K562 (cell line): ENCODE data around the gene DDAH2. TPM values are rescaled to one million over a fixed set of nuclear protein-coding genes. Genes with fewer than 3 reads are reported as not detected.
A peak's percentile ranks its signal among the peaks of the same experiment; 100 is the strongest.

ENCODE experiments used
- DIDO1 ChIP-seq: fragments of 450-650 bp; IDR thresholded peaks from 2 replicates; pipeline ENCODE4 v1.6.1; 2016; ENCODE audit warnings: low read depth, missing biosample characterization, missing genetic modification characterization
- HNRNPK ChIP-seq: fragments of 200-400 bp; formaldehyde crosslinking; IDR thresholded peaks from one replicate; pipeline ENCODE4 v1.6.1; 2018; ENCODE audit warnings: mild to moderate bottlenecking, low read depth, low read length; ENCODE audit not compliant: poor library complexity, severe bottlenecking
- MAFF ChIP-seq: IDR thresholded peaks from 2 replicates; pipeline ENCODE4 v1.6.1; 2012; ENCODE audit warnings: low read length, improper control_type of control experiment
- MAFK ChIP-seq: IDR thresholded peaks from 2 replicates; pipeline ENCODE4 v1.6.1; 2011; ENCODE audit warnings: low read length, improper control_type of control experiment
- NONO ChIP-seq, 2 experiments: fragments of 200-400 bp in 1 of 2; fragments of 450-650 bp in 1 of 2; formaldehyde crosslinking in 1 of 2; IDR thresholded peaks; 2 replicates each; pipeline ENCODE4 v1.6.1; 2017; ENCODE audit warnings: low read depth in 2 of 2, mild to moderate bottlenecking in 2 of 2, moderate library complexity in 2 of 2, low read length in 1 of 2
- RBFOX2 ChIP-seq: fragments of 200-400 bp; formaldehyde crosslinking; IDR thresholded peaks from 2 replicates; pipeline ENCODE4 v1.6.1; 2017; ENCODE audit warnings: low read depth, mild to moderate bottlenecking, low read length, moderate library complexity
- SIN3A ChIP-seq, 2 experiments: fragments of 150-350 bp in 1 of 2; IDR thresholded peaks; 2 replicates each; pipeline ENCODE4 v1.6.1; 2011 to 2016; ENCODE audit warnings: borderline replicate concordance in 2 of 2, low read depth in 2 of 2, low read length in 2 of 2, mild to moderate bottlenecking in 2 of 2, moderate library complexity in 2 of 2; ENCODE audit not compliant: control insufficient read depth in 1 of 2
- SPI1 ChIP-seq: IDR thresholded peaks from 2 replicates; pipeline ENCODE4 v1.6.1; 2011; ENCODE audit warnings: low read depth, low read length, control low read depth, borderline replicate concordance
- TEAD1 ChIP-seq, 2 experiments: fragments of 450-650 bp in 1 of 2; sonication (generic) in 1 of 2; formaldehyde crosslinking; IDR thresholded peaks; 2 replicates each; pipeline versions ENCODE4 v1.4.0 to v1.8.0; 2020 to 2022; ENCODE audit warnings: mild to moderate bottlenecking in 2 of 2, missing genetic modification reagents in 1 of 2
- ZBTB17 ChIP-seq: fragments of 450-650 bp; formaldehyde crosslinking; IDR thresholded peaks from 2 replicates; pipeline ENCODE4 v1.4.0; 2020; ENCODE audit warnings: mild to moderate bottlenecking
- ZNF41 ChIP-seq: fragments of 250-450 bp; sonication (Bioruptor Pico); conservative IDR thresholded peaks from 2 replicates; pipeline ENCODE4 v1.4.0; 2020; ENCODE audit warnings: mild to moderate bottlenecking
- ZNF561 ChIP-seq: fragments of 450-650 bp; formaldehyde crosslinking; conservative IDR thresholded peaks from 2 replicates; pipeline ENCODE4 v1.4.0; 2020; ENCODE audit warnings: mild to moderate bottlenecking, moderate library complexity
- polyA plus RNA-seq, 8 experiments: library from polyadenylated mRNA; depleted of rRNA in 4 of 8; stranded (reverse) in 5 of 8; unstranded in 3 of 8; fragments of >200 nt; fragmentation: Nextera tagmentation in 2 of 8; fragmentation: Illumina TruSeq in 1 of 8; extraction: Ambion mirVana in 2 of 8; extraction: Trizol in 1 of 8; gene quantifications; 2 replicates each; pipeline versions ENCODE4 v1.2.1 to v1.2.3, GENCODE V29; 2011 to 2014; ENCODE audit warnings: inconsistent platforms in 1 of 8, missing spikeins in 1 of 8
- total RNA-seq, 7 experiments: library from RNA; depleted of rRNA in 6 of 7; stranded (reverse); fragments of >200 nt in 6 of 7; fragmentation: Illumina TruSeq in 2 of 7; extraction: Trizol in 2 of 7; gene quantifications; 2 replicates each; pipeline versions ENCODE4 v1.2.1 to v1.2.3, GENCODE V29; 2011 to 2021; ENCODE audit warnings: low replicate concordance in 1 of 7
- TF ChIP-seq, protein P1 (sequence below): sonication (generic); formaldehyde crosslinking; IDR thresholded peaks from 2 replicates; pipeline ENCODE4 v1.8.0; 2023; ENCODE audit warnings: mild to moderate bottlenecking, missing genetic modification reagents
- TF ChIP-seq, protein P2 (sequence below): sonication (generic); formaldehyde crosslinking; IDR thresholded peaks from 2 replicates; pipeline ENCODE4 v1.8.0; 2022; ENCODE audit warnings: missing genetic modification reagents, mild to moderate bottlenecking, moderate library complexity, borderline replicate concordance
- TF ChIP-seq, protein P3 (sequence below): sonication (generic); formaldehyde crosslinking; IDR thresholded peaks from 2 replicates; pipeline ENCODE4 v1.8.0; 2022; ENCODE audit warnings: mild to moderate bottlenecking, low read depth, missing genetic modification reagents
- TF ChIP-seq, protein P4 (sequence below), 2 experiments: IDR thresholded peaks; 2 replicates each; pipeline ENCODE4 v1.6.1; 2011; ENCODE audit warnings: borderline replicate concordance in 1 of 2, control low read depth in 1 of 2, low read depth in 1 of 2, low read length in 1 of 2, mild to moderate bottlenecking in 1 of 2, mixed read lengths in 1 of 2, moderate library complexity in 1 of 2; ENCODE audit not compliant: insufficient read depth in 1 of 2, insufficient read length in 1 of 2, poor library complexity in 1 of 2, severe bottlenecking in 1 of 2; ENCODE audit errors: extremely low read depth in 1 of 2
- TF ChIP-seq, protein P5 (sequence below): sonication (generic); formaldehyde crosslinking; IDR thresholded peaks from 2 replicates; pipeline ENCODE4 v1.8.0; 2023; ENCODE audit warnings: mild to moderate bottlenecking, missing genetic modification reagents

The DDAH2 gene
- total and polyA plus RNA-seq, 9 of the 15 experiments (the other 6 are each of a cell fraction or from before 2014, with no cell fraction given): 1.8 to 45.4 (median 21.4) TPM

DNA sequence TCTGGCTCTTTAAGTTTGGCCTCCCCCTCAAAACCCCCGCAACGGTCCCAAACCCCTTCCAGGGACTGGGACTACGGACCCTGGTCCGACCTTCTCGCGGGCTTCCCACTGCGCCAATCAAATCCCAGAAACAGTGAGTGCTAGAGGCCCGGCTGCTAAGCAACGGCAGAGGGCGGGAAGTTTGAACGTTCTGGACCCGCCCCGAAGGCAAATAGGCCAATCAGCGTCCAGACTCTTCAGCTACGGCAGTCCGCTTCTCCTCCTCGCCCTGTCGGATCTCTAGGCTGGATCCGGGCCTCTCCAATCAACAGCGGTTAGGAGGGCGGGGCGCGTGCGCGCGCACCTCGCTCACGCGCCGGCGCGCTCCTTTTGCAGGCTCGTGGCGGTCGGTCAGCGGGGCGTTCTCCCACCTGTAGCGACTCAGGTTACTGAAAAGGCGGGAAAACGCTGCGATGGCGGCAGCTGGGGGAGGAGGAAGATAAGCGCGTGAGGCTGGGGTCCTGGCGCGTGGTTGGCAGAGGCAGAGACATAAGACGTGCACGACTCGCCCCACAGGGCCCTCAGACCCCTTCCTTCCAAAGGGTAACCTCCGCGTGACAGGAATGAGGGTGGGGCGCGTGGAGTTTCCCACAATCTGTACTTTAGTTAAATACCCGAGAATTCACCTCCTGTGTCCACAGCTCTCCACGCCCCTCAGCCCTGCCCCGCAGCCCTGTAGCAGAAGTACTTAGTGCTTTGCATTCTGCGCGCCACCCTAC, 10.7 kb upstream of the DDAH2 start, which contains the start of gene MSH5 (continued):
- TF ChIP-seq, protein P1, sequence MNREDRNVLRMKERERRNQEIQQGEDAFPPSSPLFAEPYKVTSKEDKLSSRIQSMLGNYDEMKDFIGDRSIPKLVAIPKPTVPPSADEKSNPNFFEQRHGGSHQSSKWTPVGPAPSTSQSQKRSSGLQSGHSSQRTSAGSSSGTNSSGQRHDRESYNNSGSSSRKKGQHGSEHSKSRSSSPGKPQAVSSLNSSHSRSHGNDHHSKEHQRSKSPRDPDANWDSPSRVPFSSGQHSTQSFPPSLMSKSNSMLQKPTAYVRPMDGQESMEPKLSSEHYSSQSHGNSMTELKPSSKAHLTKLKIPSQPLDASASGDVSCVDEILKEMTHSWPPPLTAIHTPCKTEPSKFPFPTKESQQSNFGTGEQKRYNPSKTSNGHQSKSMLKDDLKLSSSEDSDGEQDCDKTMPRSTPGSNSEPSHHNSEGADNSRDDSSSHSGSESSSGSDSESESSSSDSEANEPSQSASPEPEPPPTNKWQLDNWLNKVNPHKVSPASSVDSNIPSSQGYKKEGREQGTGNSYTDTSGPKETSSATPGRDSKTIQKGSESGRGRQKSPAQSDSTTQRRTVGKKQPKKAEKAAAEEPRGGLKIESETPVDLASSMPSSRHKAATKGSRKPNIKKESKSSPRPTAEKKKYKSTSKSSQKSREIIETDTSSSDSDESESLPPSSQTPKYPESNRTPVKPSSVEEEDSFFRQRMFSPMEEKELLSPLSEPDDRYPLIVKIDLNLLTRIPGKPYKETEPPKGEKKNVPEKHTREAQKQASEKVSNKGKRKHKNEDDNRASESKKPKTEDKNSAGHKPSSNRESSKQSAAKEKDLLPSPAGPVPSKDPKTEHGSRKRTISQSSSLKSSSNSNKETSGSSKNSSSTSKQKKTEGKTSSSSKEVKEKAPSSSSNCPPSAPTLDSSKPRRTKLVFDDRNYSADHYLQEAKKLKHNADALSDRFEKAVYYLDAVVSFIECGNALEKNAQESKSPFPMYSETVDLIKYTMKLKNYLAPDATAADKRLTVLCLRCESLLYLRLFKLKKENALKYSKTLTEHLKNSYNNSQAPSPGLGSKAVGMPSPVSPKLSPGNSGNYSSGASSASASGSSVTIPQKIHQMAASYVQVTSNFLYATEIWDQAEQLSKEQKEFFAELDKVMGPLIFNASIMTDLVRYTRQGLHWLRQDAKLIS (CRISPR knock-in tag): no peak
- TF ChIP-seq MAFK (no peak; the same call in 1 of the 2 replicates), RBFOX2 (peak; percentile 98), HNRNPK (no peak), ZNF41 (CRISPR knock-in tag) (no peak), SIN3A (IDR thresholded peaks at IDR 0.05; ENCODE audit: borderline replicate concordance in 2 of 2, control insufficient read depth in 1 of 2, low read depth in 2 of 2, low read length in 2 of 2) (peak in 1 of 2 experiments; percentile 89; a peak in 1 of 4 replicates), TEAD1 (CRISPR knock-in tag; IDR thresholded peaks at IDR 0.05) (peak; percentile 51 to 98; a peak in 3 of 4 replicates), SPI1 (peak; percentile 11; the same call in 1 of the 2 replicates), ZNF561 (peak; percentile 50; the same call in 1 of the 2 replicates), ZBTB17 (CRISPR knock-in tag) (peak; percentile 72), DIDO1 (tag) (peak; percentile 56; the same call in 1 of the 2 replicates), NONO (IDR thresholded peaks at IDR 0.05; ENCODE audit: low read depth in 2 of 2, low read length in 1 of 2) (no peak), MAFF (peak; percentile 10; the same call in 1 of the 2 replicates)
- TF ChIP-seq, protein P2, sequence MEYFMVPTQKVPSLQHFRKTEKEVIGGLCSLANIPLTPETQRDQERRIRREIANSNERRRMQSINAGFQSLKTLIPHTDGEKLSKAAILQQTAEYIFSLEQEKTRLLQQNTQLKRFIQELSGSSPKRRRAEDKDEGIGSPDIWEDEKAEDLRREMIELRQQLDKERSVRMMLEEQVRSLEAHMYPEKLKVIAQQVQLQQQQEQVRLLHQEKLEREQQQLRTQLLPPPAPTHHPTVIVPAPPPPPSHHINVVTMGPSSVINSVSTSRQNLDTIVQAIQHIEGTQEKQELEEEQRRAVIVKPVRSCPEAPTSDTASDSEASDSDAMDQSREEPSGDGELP: no peak
- TF ChIP-seq, protein P3, sequence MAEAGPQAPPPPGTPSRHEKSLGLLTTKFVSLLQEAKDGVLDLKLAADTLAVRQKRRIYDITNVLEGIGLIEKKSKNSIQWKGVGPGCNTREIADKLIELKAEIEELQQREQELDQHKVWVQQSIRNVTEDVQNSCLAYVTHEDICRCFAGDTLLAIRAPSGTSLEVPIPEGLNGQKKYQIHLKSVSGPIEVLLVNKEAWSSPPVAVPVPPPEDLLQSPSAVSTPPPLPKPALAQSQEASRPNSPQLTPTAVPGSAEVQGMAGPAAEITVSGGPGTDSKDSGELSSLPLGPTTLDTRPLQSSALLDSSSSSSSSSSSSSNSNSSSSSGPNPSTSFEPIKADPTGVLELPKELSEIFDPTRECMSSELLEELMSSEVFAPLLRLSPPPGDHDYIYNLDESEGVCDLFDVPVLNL (CRISPR knock-in tag): peak; percentile 100
- TF ChIP-seq, protein P4, sequence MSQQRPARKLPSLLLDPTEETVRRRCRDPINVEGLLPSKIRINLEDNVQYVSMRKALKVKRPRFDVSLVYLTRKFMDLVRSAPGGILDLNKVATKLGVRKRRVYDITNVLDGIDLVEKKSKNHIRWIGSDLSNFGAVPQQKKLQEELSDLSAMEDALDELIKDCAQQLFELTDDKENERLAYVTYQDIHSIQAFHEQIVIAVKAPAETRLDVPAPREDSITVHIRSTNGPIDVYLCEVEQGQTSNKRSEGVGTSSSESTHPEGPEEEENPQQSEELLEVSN (IDR thresholded peaks at IDR 0.05; ENCODE audit: borderline replicate concordance in 1 of 2, extremely low read depth in 1 of 2, insufficient read depth in 1 of 2, insufficient read length in 1 of 2, low read depth in 1 of 2, low read length in 1 of 2, poor library complexity in 1 of 2, severe bottlenecking in 1 of 2): peak; percentile 98 to 99
- TF ChIP-seq, protein P5, sequence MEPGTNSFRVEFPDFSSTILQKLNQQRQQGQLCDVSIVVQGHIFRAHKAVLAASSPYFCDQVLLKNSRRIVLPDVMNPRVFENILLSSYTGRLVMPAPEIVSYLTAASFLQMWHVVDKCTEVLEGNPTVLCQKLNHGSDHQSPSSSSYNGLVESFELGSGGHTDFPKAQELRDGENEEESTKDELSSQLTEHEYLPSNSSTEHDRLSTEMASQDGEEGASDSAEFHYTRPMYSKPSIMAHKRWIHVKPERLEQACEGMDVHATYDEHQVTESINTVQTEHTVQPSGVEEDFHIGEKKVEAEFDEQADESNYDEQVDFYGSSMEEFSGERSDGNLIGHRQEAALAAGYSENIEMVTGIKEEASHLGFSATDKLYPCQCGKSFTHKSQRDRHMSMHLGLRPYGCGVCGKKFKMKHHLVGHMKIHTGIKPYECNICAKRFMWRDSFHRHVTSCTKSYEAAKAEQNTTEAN (CRISPR knock-in tag): peak; percentile 96
